Endothelial cell (in vitro differentiated cells): ENCODE results near the gene CAMTA1. TPM values are rescaled to one million over a fixed set of nuclear protein-coding genes. Genes with fewer than 3 reads are reported as not detected.

ENCODE experiments used
- DNase-seq: peaks from one replicate; pipeline ENCODE4 v3.0.0; 2021; ENCODE audit warnings: low spot score
- H3K27ac Mint-ChIP-seq: one replicate; pipeline ENCODE4 v1.8.0; 2021; ENCODE audit warnings: mixed read lengths, inconsistent platforms; ENCODE audit not compliant: unreplicated experiment
- H3K27me3 Mint-ChIP-seq: one replicate; pipeline ENCODE4 v1.8.0; 2021; ENCODE audit warnings: mild to moderate bottlenecking, moderate library complexity, mixed read lengths, inconsistent platforms; ENCODE audit not compliant: unreplicated experiment
- H3K36me3 Mint-ChIP-seq: one replicate; pipeline ENCODE4 v1.8.0; 2021; ENCODE audit warnings: mild to moderate bottlenecking, low read depth, mixed read lengths, inconsistent platforms; ENCODE audit not compliant: unreplicated experiment
- H3K4me1 Mint-ChIP-seq: one replicate; pipeline ENCODE4 v1.8.0; 2021; ENCODE audit warnings: mild to moderate bottlenecking, mixed read lengths, inconsistent platforms; ENCODE audit not compliant: unreplicated experiment
- H3K4me3 Mint-ChIP-seq: one replicate; pipeline ENCODE4 v1.8.0; 2021; ENCODE audit warnings: mild to moderate bottlenecking, mixed read lengths, inconsistent platforms; ENCODE audit not compliant: unreplicated experiment
- H3K9me3 Mint-ChIP-seq: one replicate; pipeline ENCODE4 v1.8.0; 2021; ENCODE audit warnings: mixed read lengths, inconsistent platforms; ENCODE audit not compliant: unreplicated experiment
- CTCF ChIP-seq: fragments of 200-600 bp; sonication (generic); IDR thresholded peaks from one replicate; pipeline ENCODE4 v1.5.0; 2021; ENCODE audit warnings: antibody characterized with exemption; ENCODE audit not compliant: unreplicated experiment
- total RNA-seq: library from RNA; stranded (reverse); fragmentation: NEBNext Ultra II Directional; extraction: Animal tissue kit (Norgen Biotek cat#: 25700); gene quantifications from one replicate; pipeline ENCODE4 v1.2.1, GENCODE V29; 2021; ENCODE audit not compliant: unreplicated experiment

CAMTA1 gene
- total RNA-seq, 1 donor from 2014 or later, result 87.3 TPM

- Mint-ChIP-seq H3K36me3 (no peaks in the 10 kb centered on the region), H3K27ac (no peak overlapping the region), H3K4me3 (no peak overlapping the region), H3K4me1 (peaks cover 4% of the 10 kb centered on the region), H3K9me3 (no peaks in the 10 kb centered on the region), H3K27me3 (no peaks in the 10 kb centered on the region)
- DNase-seq, result no peak
- no peak for TF ChIP-seq CTCF
Observed at GRCh38 chr1:7261490-7261889, 476.2 kb downstream of the CAMTA1 start.

- no peaks in the 10 kb centered on the region for H3K4me1 Mint-ChIP-seq
- no peak overlapping the region for H3K4me3 Mint-ChIP-seq
- no peak for TF ChIP-seq CTCF
- H3K27me3 Mint-ChIP-seq, result no peaks in the 10 kb centered on the region
- H3K36me3 Mint-ChIP-seq, result no peaks in the 10 kb centered on the region
- H3K9me3 Mint-ChIP-seq, result no peaks in the 10 kb centered on the region
- DNase-seq, result no peak
- no peak overlapping the region for H3K27ac Mint-ChIP-seq
Observed at GRCh38 chr1:7262611-7263010, 477.4 kb downstream of the CAMTA1 start.

- Mint-ChIP-seq H3K4me3 (no peak overlapping the region), H3K36me3 (no peaks in the 10 kb centered on the region), H3K9me3 (no peaks in the 10 kb centered on the region), H3K27ac (no peak overlapping the region), H3K27me3 (no peaks in the 10 kb centered on the region), H3K4me1 (no peaks in the 10 kb centered on the region)
- TF ChIP-seq CTCF, result no peak
- DNase-seq, result no peak
Observed at GRCh38 chr1:7263021-7263960, 478.0 kb downstream of the CAMTA1 start.

GRCh38 chr1:7264101-7264500 lies 478.8 kb downstream of the CAMTA1 start:
- Mint-ChIP-seq H3K4me3 (no peak overlapping the region), H3K36me3 (no peaks in the 10 kb centered on the region), H3K9me3 (no peaks in the 10 kb centered on the region), H3K27ac (no peak overlapping the region), H3K4me1 (no peaks in the 10 kb centered on the region), H3K27me3 (peaks cover 1% of the 10 kb centered on the region)
- TF ChIP-seq CTCF, result no peak
- DNase-seq, result no peak

- Mint-ChIP-seq H3K27ac (no peak overlapping the region), H3K4me3 (no peak overlapping the region), H3K27me3 (peaks cover 1% of the 10 kb centered on the region), H3K36me3 (no peaks in the 10 kb centered on the region), H3K9me3 (no peaks in the 10 kb centered on the region), H3K4me1 (no peaks in the 10 kb centered on the region)
- DNase-seq, result no peak
- no peak for TF ChIP-seq CTCF
Observed at GRCh38 chr1:7265771-7266371, 480.6 kb downstream of the CAMTA1 start.
